Smooth muscle cell (in vitro differentiated cells): Measurements from ENCODE around the gene LARGE1. TPM values are rescaled to one million over a fixed set of nuclear protein-coding genes. Genes with fewer than 3 reads are reported as not detected.

Experiments used
- DNase-seq: peaks from one replicate; lab custom pipeline; 2025; ENCODE audit not compliant: unreplicated experiment; lab: John Stamatoyannopoulos, UW
- H2AFZ ChIP-seq: fragments of 200-600 bp; sonication (generic); 2 replicates; pipeline ENCODE4 v1.6.0; 2016; ENCODE audit warnings: antibody characterized with exemption, low read depth, mild to moderate bottlenecking
- H3F3A ChIP-seq: fragments of 200-600 bp; sonication (generic); 2 replicates; pipeline ENCODE4 v1.6.0; 2017; ENCODE audit warnings: antibody characterized with exemption, low read depth
- H3K27ac ChIP-seq: fragments of 200-600 bp; sonication (generic); 2 replicates; pipeline ENCODE4 v1.5.1; 2016; ENCODE audit warnings: low read depth, mild to moderate bottlenecking
- H3K27me3 ChIP-seq: fragments of 200-600 bp; sonication (generic); 2 replicates; pipeline ENCODE4 v1.6.1; 2016; ENCODE audit warnings: low read depth, mild to moderate bottlenecking
- H3K36me3 ChIP-seq: fragments of 200-600 bp; sonication (generic); 2 replicates; pipeline ENCODE4 v1.5.1; 2016; ENCODE audit warnings: low read depth
- H3K4me1 ChIP-seq: fragments of 200-600 bp; sonication (generic); 2 replicates; pipeline ENCODE4 v1.5.1; 2016; ENCODE audit warnings: low read depth
- H3K4me2 ChIP-seq: fragments of 200-600 bp; sonication (generic); 2 replicates; pipeline ENCODE4 v1.6.0; 2016; ENCODE audit warnings: mild to moderate bottlenecking
- H3K4me3 ChIP-seq: fragments of 200-600 bp; sonication (generic); 2 replicates; pipeline ENCODE4 v1.5.1; 2016; ENCODE audit warnings: mild to moderate bottlenecking
- H3K79me2 ChIP-seq: fragments of 200-600 bp; sonication (generic); 2 replicates; pipeline ENCODE4 v1.6.0; 2016; ENCODE audit warnings: low read depth, mild to moderate bottlenecking
- H3K9ac ChIP-seq: fragments of 200-600 bp; sonication (generic); 2 replicates; pipeline ENCODE4 v1.6.0; 2016; ENCODE audit warnings: low read depth
- H3K9me3 ChIP-seq: fragments of 200-600 bp; sonication (generic); replicated peaks from 2 replicates; pipeline ENCODE4 v1.5.1; 2016; ENCODE audit warnings: low read depth
- H4K20me1 ChIP-seq: fragments of 200-600 bp; sonication (generic); 2 replicates; pipeline ENCODE4 v1.6.0; 2016; ENCODE audit warnings: low read depth
- WGBS: methylation state at CpG from one replicate; pipeline ENCODE4 v1.1.7; 2016; ENCODE audit warnings: low lambda C conversion rate; 5-methylcytosine and 5-hydroxymethylcytosine counted together
- polyA plus RNA-seq: library from polyadenylated mRNA; unstranded; fragments of >200 nt; fragmentation: Nextera tagmentation; extraction: Ambion mirVana; gene quantifications from 2 replicates; pipeline ENCODE4 v1.2.1, GENCODE V29; 2016
- total RNA-seq: library from RNA; depleted of rRNA; stranded (reverse); fragments of >200 nt; gene quantifications from 2 replicates; pipeline ENCODE4 v1.2.3, GENCODE V29; 2014
- TF ChIP-seq, protein P1 (sequence below): fragments of 200-600 bp; sonication (generic); IDR thresholded peaks from 2 replicates; pipeline ENCODE4 v1.5.1; 2017; ENCODE audit warnings: borderline replicate concordance, mild to moderate bottlenecking, antibody characterized with exemption; ENCODE audit not compliant: insufficient read depth, poor library complexity, severe bottlenecking

LARGE1 gene
- total and polyA plus RNA-seq, 2 experiments from 2014 or later, result 11.9 to 18.0 TPM

- Histone ChIP-seq H3F3A (no peaks in the 10 kb centered on the region), H4K20me1 (no peaks in the 10 kb centered on the region), H3K36me3 (no peaks in the 10 kb centered on the region), H3K79me2 (no peaks in the 10 kb centered on the region), H3K4me1 (no peaks in the 10 kb centered on the region), H3K9me3 (no peaks in the 10 kb centered on the region), H3K9ac (no peak overlapping the region), H3K27ac (no peak overlapping the region), H3K4me3 (no peak overlapping the region), H3K27me3 (no peaks in the 10 kb centered on the region), H2AFZ (no peak overlapping the region), H3K4me2 (no peak overlapping the region)
- DNase-seq, result no peak
- TF ChIP-seq, protein P1, sequence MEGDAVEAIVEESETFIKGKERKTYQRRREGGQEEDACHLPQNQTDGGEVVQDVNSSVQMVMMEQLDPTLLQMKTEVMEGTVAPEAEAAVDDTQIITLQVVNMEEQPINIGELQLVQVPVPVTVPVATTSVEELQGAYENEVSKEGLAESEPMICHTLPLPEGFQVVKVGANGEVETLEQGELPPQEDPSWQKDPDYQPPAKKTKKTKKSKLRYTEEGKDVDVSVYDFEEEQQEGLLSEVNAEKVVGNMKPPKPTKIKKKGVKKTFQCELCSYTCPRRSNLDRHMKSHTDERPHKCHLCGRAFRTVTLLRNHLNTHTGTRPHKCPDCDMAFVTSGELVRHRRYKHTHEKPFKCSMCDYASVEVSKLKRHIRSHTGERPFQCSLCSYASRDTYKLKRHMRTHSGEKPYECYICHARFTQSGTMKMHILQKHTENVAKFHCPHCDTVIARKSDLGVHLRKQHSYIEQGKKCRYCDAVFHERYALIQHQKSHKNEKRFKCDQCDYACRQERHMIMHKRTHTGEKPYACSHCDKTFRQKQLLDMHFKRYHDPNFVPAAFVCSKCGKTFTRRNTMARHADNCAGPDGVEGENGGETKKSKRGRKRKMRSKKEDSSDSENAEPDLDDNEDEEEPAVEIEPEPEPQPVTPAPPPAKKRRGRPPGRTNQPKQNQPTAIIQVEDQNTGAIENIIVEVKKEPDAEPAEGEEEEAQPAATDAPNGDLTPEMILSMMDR, result no peak
- WGBS, result 97% methylated on average over 4 of the region's 4 CpGs
These were observed 522.8 kb downstream of the LARGE1 start for GRCh38 chr22:33397381-33397907.

DNA sequence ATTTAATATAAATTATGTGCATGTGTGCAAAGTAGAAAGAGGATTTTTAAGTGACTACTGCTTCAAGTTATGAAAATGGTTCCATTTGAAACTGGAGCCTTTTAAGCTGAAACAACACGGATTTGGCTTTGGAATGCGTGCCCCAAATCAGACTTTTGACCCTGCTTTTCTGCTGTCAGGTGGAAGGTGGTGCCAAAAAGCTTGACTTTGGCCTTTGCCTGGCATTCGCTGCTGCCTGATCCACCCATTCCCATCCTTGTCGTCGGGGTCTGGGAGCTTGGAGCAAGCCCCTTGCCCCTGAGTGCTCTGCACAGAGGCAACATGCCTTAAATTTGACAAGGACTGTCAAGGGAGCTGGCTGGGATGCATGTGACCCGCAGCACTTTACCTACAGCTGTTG is 526.8 kb downstream of the LARGE1 start:
- no peak overlapping the region for H3K4me2 ChIP-seq
- H3K4me3 ChIP-seq, result no peak overlapping the region
- H3K9me3 ChIP-seq, result no peaks in the 10 kb centered on the region
- H3K36me3 ChIP-seq, result no peaks in the 10 kb centered on the region
- no peaks in the 10 kb centered on the region for H3K4me1 ChIP-seq
- no peak overlapping the region for H3K9ac ChIP-seq
- WGBS, result 94% methylated on average over 6 of the region's 6 CpGs
- no peaks in the 10 kb centered on the region for H3K79me2 ChIP-seq
- TF ChIP-seq, protein P1, result no peak
- H2AFZ ChIP-seq, result no peak overlapping the region
- H4K20me1 ChIP-seq, result no peaks in the 10 kb centered on the region
- no peaks in the 10 kb centered on the region for H3K27me3 ChIP-seq
- DNase-seq, result no peak
- no peaks in the 10 kb centered on the region for H3F3A ChIP-seq
- H3K27ac ChIP-seq, result no peak overlapping the region

DNA sequence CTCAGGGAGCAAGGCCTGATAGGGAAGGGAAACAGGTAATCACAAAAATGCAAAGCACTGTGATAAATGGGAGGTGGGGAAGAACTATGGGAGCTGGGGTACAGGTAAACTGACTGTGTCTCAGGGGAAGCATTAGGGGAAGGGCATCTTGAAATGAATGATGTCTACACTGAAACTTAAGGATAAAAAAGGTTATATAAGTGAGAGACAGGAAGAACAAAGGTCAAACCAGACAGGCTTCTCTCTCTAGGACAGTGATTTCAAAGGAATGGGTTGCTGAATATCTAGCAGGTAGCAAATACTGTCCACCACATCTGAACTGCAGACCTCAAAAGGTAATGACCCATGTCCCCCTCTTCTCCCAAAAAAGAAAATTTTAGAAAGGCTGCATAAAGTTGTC is 529.0 kb downstream of the LARGE1 start:
- no peaks in the 10 kb centered on the region for H3K9me3 ChIP-seq
- DNase-seq, result no peak

GRCh38 chr22:33389936-33390335 is 530.3 kb downstream of the LARGE1 start:
- WGBS, result 90% methylated on average over 4 of the region's 4 CpGs
- DNase-seq, result no peak
- H3K27ac ChIP-seq, result no peak overlapping the region

More for the DNA sequence above, 529.0 kb downstream of the LARGE1 start:
- TF ChIP-seq, protein P1, result no peak
- H3K4me1 ChIP-seq, result no peaks in the 10 kb centered on the region
- H2AFZ ChIP-seq, result no peak overlapping the region
- H3K36me3 ChIP-seq, result no peaks in the 10 kb centered on the region
- no peak overlapping the region for H3K4me2 ChIP-seq
- H3K27me3 ChIP-seq, result no peaks in the 10 kb centered on the region
- no peaks in the 10 kb centered on the region for H4K20me1 ChIP-seq
- no peak overlapping the region for H3K9ac ChIP-seq
- H3K4me3 ChIP-seq, result no peak overlapping the region
- no peak overlapping the region for H3K27ac ChIP-seq
- no peaks in the 10 kb centered on the region for H3K79me2 ChIP-seq
- H3F3A ChIP-seq, result no peaks in the 10 kb centered on the region

More at GRCh38 chr22:33389936-33390335, 530.3 kb downstream of the LARGE1 start:
- no peak overlapping the region for H3K9ac ChIP-seq
- H4K20me1 ChIP-seq, result no peaks in the 10 kb centered on the region
- no peaks in the 10 kb centered on the region for H3K36me3 ChIP-seq
- no peak overlapping the region for H2AFZ ChIP-seq
- H3K4me3 ChIP-seq, result no peak overlapping the region
- no peak overlapping the region for H3K4me2 ChIP-seq
- no peaks in the 10 kb centered on the region for H3K4me1 ChIP-seq
- H3K27me3 ChIP-seq, result no peaks in the 10 kb centered on the region
- H3K9me3 ChIP-seq, result no peaks in the 10 kb centered on the region
- H3K79me2 ChIP-seq, result no peaks in the 10 kb centered on the region
- TF ChIP-seq, protein P1, result no peak
- H3F3A ChIP-seq, result no peaks in the 10 kb centered on the region
